Naive B cell (primary cell): ENCODE data around the gene ZNF280A. TPM values are rescaled to one million over a fixed set of nuclear protein-coding genes. Genes with fewer than 3 reads are reported as not detected.
A peak's percentile ranks its signal among the peaks of the same experiment; 100 is the strongest.

ENCODE experiments used
- ATAC-seq, 2 donors: fragments of 150-1000 bp; cut with Tn5 transposase; 2 replicates each; pipeline ENCODE4 v1.10.0; 2021; ENCODE audit warnings: low read depth in 2 of 2, mild to moderate bottlenecking in 2 of 2, moderate library complexity in 2 of 2
- DNase-seq: peaks from one replicate; pipeline ENCODE4 v3.0.0; 2022
- H3K27ac Mint-ChIP-seq, 6 donors: one replicate each; pipeline ENCODE4 v1.8.0; 2020 to 2022; ENCODE audit warnings: mild to moderate bottlenecking in 6 of 6, mixed read lengths in 6 of 6, moderate library complexity in 5 of 6, inconsistent platforms in 2 of 6
- H3K27me3 Mint-ChIP-seq, 3 donors: one replicate each; pipeline ENCODE4 v1.8.0; 2021 to 2022; ENCODE audit warnings: mixed read lengths in 3 of 3, mild to moderate bottlenecking in 1 of 3
- H3K36me3 Mint-ChIP-seq, 2 donors: one replicate each; pipeline ENCODE4 v1.8.0; 2020 to 2022; ENCODE audit warnings: mixed read lengths in 2 of 2, inconsistent platforms in 1 of 2, mild to moderate bottlenecking in 1 of 2
- H3K4me1 Mint-ChIP-seq, 3 donors: one replicate each; pipeline ENCODE4 v1.8.0; 2020 to 2022; ENCODE audit warnings: mixed read lengths in 3 of 3, inconsistent platforms in 1 of 3, mild to moderate bottlenecking in 1 of 3, moderate library complexity in 1 of 3
- H3K4me3 Mint-ChIP-seq, 8 donors: one replicate each; pipeline ENCODE4 v1.8.0; 2020 to 2022; ENCODE audit warnings: mild to moderate bottlenecking in 8 of 8, mixed read lengths in 8 of 8, moderate library complexity in 8 of 8, inconsistent platforms in 2 of 8
- H3K9me3 Mint-ChIP-seq, 7 donors: one replicate each; pipeline ENCODE4 v1.8.0; 2020 to 2022; ENCODE audit warnings: mixed read lengths in 7 of 7, mild to moderate bottlenecking in 5 of 7, inconsistent platforms in 2 of 7, moderate library complexity in 1 of 7
- polyA plus RNA-seq, 6 donors: library from polyadenylated mRNA; unstranded; fragments of 300-500 nt; fragmentation: Illumina TruSeq; gene quantifications; one replicate each; pipeline ENCODE4 v1.2.3, GENCODE V29; 2021; ENCODE audit warnings: low read depth in 6 of 6

The ZNF280A gene, protein sequence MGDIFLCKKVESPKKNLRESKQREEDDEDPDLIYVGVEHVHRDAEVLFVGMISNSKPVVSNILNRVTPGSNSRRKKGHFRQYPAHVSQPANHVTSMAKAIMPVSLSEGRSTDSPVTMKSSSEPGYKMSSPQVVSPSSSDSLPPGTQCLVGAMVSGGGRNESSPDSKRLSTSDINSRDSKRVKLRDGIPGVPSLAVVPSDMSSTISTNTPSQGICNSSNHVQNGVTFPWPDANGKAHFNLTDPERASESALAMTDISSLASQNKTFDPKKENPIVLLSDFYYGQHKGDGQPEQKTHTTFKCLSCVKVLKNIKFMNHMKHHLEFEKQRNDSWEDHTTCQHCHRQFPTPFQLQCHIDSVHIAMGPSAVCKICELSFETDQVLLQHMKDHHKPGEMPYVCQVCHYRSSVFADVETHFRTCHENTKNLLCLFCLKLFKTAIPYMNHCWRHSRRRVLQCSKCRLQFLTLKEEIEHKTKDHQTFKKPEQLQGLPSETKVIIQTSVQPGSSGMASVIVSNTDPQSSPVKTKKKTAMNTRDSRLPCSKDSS
- polyA plus RNA-seq: not detected

DNA sequence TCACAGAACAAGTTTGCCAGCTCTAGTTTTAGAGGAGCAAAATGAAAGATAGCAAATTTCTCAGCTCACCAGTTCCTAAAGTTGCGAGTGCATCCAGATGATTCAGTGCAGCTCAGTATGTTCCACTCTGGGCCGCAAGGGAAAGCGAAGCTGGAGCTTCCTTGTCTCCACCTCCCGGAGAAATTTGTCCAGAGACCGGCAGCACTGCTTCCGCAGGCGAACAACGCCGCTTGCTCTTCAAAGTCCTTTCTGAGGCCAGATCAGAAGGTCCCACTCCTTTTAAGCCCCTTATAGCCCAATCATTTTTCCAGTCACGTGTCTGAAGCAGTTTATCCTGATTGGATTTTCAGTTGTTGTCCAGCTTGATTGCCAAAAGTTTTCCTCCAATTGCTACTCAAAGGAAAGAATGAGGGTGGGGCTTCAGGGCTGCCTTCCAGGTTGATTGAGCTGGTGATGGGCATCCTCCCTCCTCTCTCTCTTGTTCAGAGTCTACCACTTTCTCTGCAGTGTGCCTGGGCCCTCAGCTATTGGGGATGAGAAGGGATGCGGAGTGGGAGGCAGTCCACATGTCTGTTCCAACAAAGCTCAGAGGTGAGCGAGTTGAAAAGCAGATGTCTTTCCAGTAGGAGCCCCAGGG, at the start of gene ZNF280A:
Gene ZNF280A (minus strand): TSS at position 251 of the 637 bp plus-strand sequence. CDS start 4,640 bp downstream, outside the sequence.
- ATAC-seq (no peak), DNase-seq (no peak)
- Mint-ChIP-seq H3K36me3 (no peaks in the 10 kb centered on the region), H3K4me3 (no peak within 1 kb of the TSS), H3K9me3 (no peaks in the 10 kb centered on the region), H3K4me1 (peaks cover 0 to 9% (median 6%) of the 10 kb centered on the region in 3 donors), H3K27ac (peak within 1 kb of the TSS in 1 of 6 donors; percentile 52), H3K27me3 (peaks cover 17 to 21% (median 18%) of the 10 kb centered on the region in 3 donors)

DNA sequence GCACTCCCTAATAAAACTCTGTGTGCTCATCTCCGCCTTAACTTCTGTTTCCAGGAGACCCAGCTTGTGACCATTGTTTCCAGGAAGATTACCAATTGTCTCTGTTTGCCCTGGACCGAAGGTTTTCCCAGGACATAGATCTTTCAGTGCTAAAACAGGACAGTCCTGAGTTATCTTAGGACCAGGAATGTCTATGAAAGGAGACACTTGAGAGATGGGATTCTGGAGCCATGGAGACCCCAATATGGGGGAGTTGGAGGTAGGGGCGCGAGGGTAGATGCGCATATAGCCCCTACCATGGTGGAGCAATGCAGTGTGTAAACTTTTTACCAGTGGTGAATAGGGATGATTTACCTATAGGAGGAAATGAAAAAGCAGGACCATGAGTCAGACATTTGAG, 49.1 kb upstream of the ZNF280A start:
- peaks cover 0 to under 1% (median 0%) of the 10 kb centered on the region in 7 donors for H3K9me3 Mint-ChIP-seq
- peak overlapping the region in 2 of 6 donors; percentile 36 to 55 for H3K27ac Mint-ChIP-seq
- no peak for DNase-seq
- peaks cover 24 to 26% (median 24%) of the 10 kb centered on the region in 3 donors for H3K27me3 Mint-ChIP-seq
- H3K4me1 Mint-ChIP-seq: no peaks in the 10 kb centered on the region
- ATAC-seq: no peak
- H3K36me3 Mint-ChIP-seq: peaks cover 0 to 4% of the 10 kb centered on the region in 2 donors
- H3K4me3 Mint-ChIP-seq: no peak overlapping the region

DNA sequence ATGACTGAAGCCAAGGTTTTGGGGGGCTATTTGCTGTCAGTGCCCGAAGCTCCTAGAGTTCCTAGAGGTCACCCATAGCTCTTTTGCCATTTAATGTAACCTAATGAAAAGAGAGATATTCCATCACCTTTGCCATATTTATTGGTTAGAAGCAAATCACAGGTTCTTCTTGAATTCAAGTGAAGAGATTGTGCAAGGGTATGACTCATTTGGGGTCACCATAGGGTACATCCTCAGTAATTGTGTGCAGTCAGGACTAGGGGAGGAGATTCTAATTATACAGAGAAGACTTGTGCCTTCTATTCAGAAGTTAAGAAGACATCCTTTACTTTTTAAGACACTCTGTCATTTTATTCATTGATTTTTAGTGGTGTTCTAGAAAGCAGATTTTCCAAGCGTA, 45.9 kb upstream of the ZNF280A start:
- Mint-ChIP-seq H3K27me3 (peaks cover 14 to 15% (median 14%) of the 10 kb centered on the region in 3 donors), H3K36me3 (peaks cover 0 to 4% of the 10 kb centered on the region in 2 donors), H3K27ac (no peak overlapping the region), H3K9me3 (no peaks in the 10 kb centered on the region), H3K4me3 (no peak overlapping the region), H3K4me1 (no peaks in the 10 kb centered on the region)
- ATAC-seq (no peak), DNase-seq (no peak)

DNA sequence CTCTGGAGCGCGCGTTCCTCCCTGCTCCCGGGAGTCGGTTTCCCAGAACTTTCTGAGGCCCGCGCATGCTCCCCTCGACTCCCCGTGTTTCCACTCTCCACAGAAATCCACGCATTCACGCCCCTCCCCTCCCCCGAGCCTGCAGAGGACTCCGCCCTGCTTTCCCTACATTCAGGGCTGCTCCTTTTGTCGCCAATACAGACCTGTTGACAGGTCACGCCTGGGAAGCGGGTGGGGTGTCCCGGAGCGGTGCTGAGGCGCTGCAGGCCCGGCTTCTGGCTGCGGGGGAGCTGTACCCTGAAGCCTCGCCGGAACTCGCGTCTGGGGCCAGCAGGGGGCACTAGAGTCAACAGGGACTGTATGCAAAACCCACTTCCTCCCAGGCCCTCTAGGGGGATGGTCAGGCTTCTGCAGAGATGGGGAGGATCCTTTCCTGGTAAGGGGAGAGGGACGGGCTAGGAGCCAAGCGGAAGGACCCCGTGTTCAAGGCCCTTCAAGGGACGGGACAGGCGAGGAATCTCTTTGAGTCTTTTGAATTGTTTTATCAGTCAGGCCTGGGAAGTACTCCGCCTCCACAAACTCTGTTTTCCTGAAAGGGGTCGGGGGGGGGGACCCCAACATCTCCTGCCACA, 39.0 kb upstream of the ZNF280A start, which contains the start of gene PRAME:
Gene PRAME (minus strand): TSS at position 294 of the 632 bp plus-strand sequence. CDS start 2,433 bp downstream, outside the sequence.
- peaks cover 5 to 17% (median 7%) of the 10 kb centered on the region in 3 donors for H3K4me1 Mint-ChIP-seq
- peak within 1 kb of the TSS in 2 of 6 donors; percentile 59 to 66 for H3K27ac Mint-ChIP-seq
- DNase-seq (peak; percentile 60), ATAC-seq (peak; percentile 95 to 96)
- H3K4me3 Mint-ChIP-seq: peak within 1 kb of the TSS in 4 of 8 donors; percentile 18 to 70 (median 24)
- H3K27me3 Mint-ChIP-seq: peaks cover 0 to 4% (median 0%) of the 10 kb centered on the region in 3 donors
- no peaks in the 10 kb centered on the region for H3K9me3 Mint-ChIP-seq
- no peaks in the 10 kb centered on the region for H3K36me3 Mint-ChIP-seq

DNA sequence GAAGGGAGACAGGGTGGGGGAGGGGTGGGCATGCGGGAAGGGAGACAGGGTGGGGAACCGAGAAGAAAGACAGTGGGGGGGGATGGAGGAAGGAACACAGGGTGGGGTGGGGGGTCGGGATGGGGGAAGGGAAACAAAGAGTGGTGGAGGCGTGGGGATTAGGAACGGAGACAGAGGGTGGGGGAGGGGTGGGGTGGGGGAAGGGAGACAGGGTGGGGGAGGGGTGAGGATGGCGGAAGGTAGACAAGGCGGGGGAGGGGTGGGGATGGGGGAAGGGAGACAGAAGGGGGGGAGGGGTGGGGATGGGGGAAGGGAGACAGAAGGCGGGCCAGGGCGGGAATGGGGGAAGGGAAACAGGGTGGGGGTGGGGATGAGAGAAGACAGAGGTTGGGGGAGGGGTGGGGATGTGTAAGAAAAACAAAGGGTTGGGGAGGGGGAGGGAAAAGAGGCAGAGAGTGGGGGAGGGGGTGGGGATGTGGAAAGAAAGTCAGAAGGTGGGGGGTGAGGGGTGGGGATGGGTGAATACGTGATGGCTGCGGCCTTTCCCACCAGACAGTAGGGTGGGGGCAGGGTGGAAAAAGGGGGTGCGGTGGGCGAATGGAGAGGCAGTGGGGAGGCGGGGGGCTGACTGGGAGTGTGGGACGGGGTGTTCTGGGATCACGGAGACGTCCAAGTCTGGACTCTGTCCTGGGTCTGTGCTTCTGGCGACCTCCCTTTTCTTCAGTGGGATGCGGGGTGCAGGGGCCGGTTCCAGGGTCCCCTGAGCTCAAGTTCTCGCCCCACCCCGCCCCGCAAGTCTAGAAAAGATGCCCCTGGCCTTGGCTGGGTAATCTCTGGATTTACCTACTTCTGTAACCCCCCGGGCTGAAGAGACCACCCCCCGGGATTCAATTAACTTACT, 38.3 kb upstream of the ZNF280A start:
- Mint-ChIP-seq H3K27ac (peak overlapping the region in 1 of 6 donors; percentile 59), H3K36me3 (no peaks in the 10 kb centered on the region), H3K9me3 (no peaks in the 10 kb centered on the region), H3K27me3 (peaks cover 0 to 4% (median 0%) of the 10 kb centered on the region in 3 donors), H3K4me3 (peak overlapping the region in 1 of 8 donors; percentile 70), H3K4me1 (peaks cover 5 to 17% (median 7%) of the 10 kb centered on the region in 3 donors)
- DNase-seq (no peak), ATAC-seq (no peak)

DNA sequence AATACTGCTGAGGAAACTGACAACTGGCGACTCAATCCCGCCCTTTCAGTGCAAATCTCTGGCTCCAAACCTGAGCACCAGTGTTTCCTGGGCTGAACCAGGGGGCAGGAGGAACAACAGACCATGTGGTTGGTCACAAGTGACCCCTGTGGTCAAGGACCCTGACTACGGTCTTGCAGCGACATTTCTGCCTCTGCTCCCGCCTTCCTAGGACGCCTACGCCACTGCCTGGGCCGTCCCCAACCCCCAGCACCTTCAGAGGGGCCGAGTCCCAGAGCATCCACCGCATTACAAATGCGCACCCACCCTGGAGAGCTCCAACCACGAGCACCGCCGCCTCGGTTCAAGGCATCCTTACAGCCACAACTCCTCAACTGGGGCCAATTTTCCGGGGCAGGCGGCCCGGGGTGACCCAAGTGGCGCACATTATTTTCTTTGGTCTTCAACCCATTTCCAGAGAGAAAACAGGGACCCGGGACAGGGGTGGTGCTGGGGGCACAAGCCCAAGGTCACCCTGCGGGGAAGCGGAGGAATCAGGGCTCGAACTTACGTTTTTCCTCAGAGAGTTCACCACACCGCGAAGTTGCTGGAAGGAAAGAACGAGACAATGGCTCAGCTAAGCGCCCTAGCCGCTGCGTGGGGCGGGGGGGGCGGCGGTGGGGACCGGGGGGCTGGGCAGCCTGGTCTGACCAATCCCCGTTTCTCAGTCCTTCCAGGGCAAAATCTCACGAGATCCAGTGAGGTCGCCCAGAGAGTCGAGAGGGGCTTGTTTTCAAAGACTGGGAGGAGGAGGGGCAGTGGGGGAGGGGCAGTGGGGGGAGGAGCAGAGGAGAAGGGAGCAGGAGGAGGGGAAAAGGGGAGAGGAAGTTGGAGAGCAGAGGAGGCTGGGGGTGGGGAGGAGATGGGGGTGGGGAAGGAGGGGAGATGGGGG, 37.2 kb upstream of the ZNF280A start:
- DNase-seq (no peak), ATAC-seq (no peak)
- Mint-ChIP-seq H3K4me3 (peak overlapping the region in 2 of 8 donors; percentile 51 to 72), H3K36me3 (no peaks in the 10 kb centered on the region), H3K4me1 (peaks cover 5 to 17% (median 7%) of the 10 kb centered on the region in 3 donors), H3K27ac (peak overlapping the region in 3 of 6 donors; percentile 47 to 90 (median 64)), H3K9me3 (no peaks in the 10 kb centered on the region), H3K27me3 (peaks cover 0 to 4% (median 0%) of the 10 kb centered on the region in 3 donors)

DNA sequence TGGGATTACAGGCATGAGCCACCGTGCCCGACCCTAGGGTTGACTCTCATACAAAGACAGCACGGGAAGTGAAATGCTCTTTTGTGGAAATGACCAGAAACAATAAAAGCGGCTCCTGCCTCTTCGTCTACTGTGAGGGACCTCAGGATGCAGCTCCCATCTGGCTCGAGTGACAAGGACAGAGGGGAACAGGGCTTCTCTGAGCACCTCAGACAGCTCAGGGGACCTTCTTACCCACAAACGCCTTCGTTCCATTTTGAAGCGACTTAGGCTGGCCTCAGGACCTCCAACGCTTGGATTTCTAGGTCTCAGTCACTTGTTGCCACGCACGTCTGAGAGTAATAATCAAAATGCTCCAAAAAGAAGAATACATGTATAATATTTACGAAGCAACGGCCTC, 36.5 kb upstream of the ZNF280A start:
- Mint-ChIP-seq H3K36me3 (no peaks in the 10 kb centered on the region), H3K27ac (no peak overlapping the region), H3K27me3 (peaks cover 0 to 4% (median 0%) of the 10 kb centered on the region in 3 donors), H3K9me3 (no peaks in the 10 kb centered on the region), H3K4me3 (no peak overlapping the region), H3K4me1 (peaks cover 5 to 17% (median 7%) of the 10 kb centered on the region in 3 donors)
- no peak for DNase-seq
- no peak for ATAC-seq

DNA sequence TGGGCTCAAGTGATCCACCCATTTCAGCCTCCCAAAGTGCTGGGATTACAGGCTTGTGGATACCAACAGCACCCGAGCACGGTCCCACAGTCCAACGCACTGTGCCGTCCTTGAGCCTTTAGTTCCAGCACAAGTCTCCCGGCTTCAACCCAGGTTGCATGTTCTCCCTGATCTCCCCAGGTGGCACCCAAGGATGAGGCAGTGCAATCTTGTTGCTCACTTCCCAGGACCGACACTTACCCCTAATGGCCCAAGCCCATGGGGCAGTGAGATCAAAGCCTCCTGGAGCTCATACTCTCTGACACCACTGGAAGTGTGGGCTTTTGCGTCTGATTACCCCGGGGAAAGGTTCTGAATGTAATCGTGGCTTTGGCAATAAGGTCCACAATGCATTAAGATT, 35.5 kb upstream of the ZNF280A start:
- peak overlapping the region in 1 of 8 donors; percentile 37 for H3K4me3 Mint-ChIP-seq
- ATAC-seq (no peak), DNase-seq (no peak)
- H3K36me3 Mint-ChIP-seq: no peaks in the 10 kb centered on the region
- H3K9me3 Mint-ChIP-seq: no peaks in the 10 kb centered on the region
- H3K4me1 Mint-ChIP-seq: peaks cover 5 to 17% (median 7%) of the 10 kb centered on the region in 3 donors
- no peak overlapping the region for H3K27ac Mint-ChIP-seq
- H3K27me3 Mint-ChIP-seq: peaks cover 0 to 4% (median 0%) of the 10 kb centered on the region in 3 donors

DNA sequence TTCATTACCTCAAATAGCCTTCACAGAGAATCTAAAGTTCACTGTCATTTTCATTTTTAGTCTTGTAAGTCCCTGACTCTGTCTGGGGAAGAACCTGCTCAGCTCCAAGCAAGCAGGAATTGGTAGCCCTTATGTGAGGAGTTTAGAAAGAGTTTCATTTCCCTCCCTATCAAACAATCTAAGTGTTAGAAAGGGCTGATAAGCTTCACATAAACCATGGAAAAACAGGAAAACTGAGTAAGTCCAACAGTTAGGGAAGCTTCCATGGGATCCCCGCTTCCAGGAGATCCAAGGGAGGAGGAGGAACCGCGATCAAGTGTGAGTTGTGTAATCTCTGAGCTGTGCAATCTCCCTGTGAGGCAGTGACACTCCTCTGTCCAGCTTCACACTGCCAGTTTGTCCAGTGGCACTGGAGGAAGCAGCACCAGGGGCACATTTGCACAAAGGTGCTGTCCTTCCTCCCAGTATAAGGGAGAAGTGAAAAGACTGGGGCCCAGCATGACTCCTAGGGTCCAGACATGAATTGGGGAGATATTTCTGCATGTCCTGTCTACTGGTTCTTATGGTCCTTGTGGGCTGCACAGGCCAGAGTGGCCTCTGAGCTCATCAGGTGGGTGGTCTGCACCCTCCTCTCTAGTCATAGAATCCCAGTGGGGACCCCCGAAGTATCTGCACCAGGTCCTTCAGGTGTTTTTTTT, 34.7 kb upstream of the ZNF280A start:
- ATAC-seq (no peak), DNase-seq (no peak)
- Mint-ChIP-seq H3K27ac (no peak overlapping the region), H3K36me3 (no peaks in the 10 kb centered on the region), H3K4me1 (peaks cover 5 to 14% (median 7%) of the 10 kb centered on the region in 3 donors), H3K9me3 (no peaks in the 10 kb centered on the region), H3K27me3 (peaks cover 0 to 4% (median 0%) of the 10 kb centered on the region in 3 donors), H3K4me3 (no peak overlapping the region)

DNA sequence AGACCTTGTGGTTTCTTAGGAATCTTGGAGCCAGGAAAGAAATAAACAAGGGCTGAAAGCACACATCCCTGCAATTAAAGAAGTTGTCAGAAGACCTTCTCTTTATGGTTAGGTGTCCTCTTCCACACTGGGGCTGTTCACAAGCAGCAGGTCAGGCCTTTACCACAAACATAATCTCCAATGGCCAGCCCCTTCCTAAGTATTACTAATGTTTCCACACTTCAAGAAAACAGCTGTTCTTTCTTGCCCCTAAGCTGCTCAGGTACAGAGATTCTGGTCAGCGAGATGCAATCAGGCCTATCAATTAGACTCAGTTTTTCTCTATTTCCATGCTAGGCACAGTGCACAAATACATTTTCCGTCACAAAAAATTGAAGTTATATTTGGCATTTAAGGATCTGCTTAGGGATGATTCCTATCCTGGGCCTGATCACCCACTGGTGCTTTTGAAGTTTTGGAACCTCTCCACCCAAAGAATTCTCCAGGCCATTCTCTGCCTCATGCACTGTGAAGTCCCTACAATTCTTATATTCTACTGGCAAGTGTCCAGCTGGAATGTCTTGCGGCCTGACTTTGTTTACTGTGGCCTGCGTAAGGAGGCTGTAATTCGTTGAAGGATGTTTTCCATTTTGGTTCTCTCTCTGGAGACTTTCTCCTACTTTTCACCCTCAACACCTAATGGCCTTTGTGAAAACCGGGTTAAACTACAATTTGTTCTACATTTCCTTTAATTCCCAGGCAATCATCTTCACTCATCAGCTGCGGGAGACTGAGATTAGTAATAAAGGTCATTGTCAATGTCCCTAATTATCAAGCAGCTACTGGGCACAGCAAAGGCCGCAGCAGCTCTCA, 33.9 kb upstream of the ZNF280A start:
- H3K4me1 Mint-ChIP-seq: peaks cover 1 to 8% (median 2%) of the 10 kb centered on the region in 3 donors
- H3K4me3 Mint-ChIP-seq: no peak overlapping the region
- no peak for ATAC-seq
- no peaks in the 10 kb centered on the region for H3K9me3 Mint-ChIP-seq
- H3K27me3 Mint-ChIP-seq: peaks cover 0 to 1% (median 0%) of the 10 kb centered on the region in 3 donors
- no peaks in the 10 kb centered on the region for H3K36me3 Mint-ChIP-seq
- no peak overlapping the region for H3K27ac Mint-ChIP-seq
- no peak for DNase-seq
